Neural cell (in vitro differentiated cells): ENCODE measurements around the gene SNCA.

Experiments used
- CTCF ChIP-seq: fragments of 450-650 bp; IDR thresholded peaks from 2 replicates; pipeline ENCODE4 v1.5.1; 2014; ENCODE audit warnings: antibody characterized with exemption, mild to moderate bottlenecking, moderate library complexity; ENCODE audit not compliant: poor library complexity, severe bottlenecking
- EP300 ChIP-seq: fragments of 450-650 bp; conservative IDR thresholded peaks from 2 replicates; pipeline ENCODE4 v1.6.1; 2014; ENCODE audit warnings: antibody characterized with exemption, mild to moderate bottlenecking, moderate library complexity; ENCODE audit not compliant: poor library complexity, severe bottlenecking
- EZH2 ChIP-seq: fragments of 200-600, 300-800 bp; shearing (Covaris generic), sonication (generic); IDR thresholded peaks from 2 replicates; pipeline ENCODE4 v1.6.1; 2014; ENCODE audit warnings: antibody characterized with exemption, low read length, borderline replicate concordance, mild to moderate bottlenecking; ENCODE audit not compliant: insufficient read depth, poor library complexity, severe bottlenecking
- MXI1 ChIP-seq: fragments of 450-650 bp; conservative IDR thresholded peaks from 2 replicates; pipeline ENCODE4 v1.6.1; 2014; ENCODE audit warnings: antibody characterized with exemption, mild to moderate bottlenecking; ENCODE audit not compliant: poor library complexity, severe bottlenecking
- POLR2AphosphoS5 ChIP-seq: IDR thresholded peaks from 2 replicates; pipeline ENCODE4 v1.6.1; 2012
- SMC3 ChIP-seq: fragments of 450-650 bp; conservative IDR thresholded peaks from 2 replicates; pipeline ENCODE4 v1.6.1; 2014; ENCODE audit warnings: antibody characterized with exemption, mild to moderate bottlenecking, moderate library complexity; ENCODE audit not compliant: poor library complexity

- TF ChIP-seq POLR2AphosphoS5 = no peak
- TF ChIP-seq EP300 = no peak
- TF ChIP-seq CTCF = no peak
- TF ChIP-seq EZH2 = no peak
- TF ChIP-seq MXI1 = no peak
- TF ChIP-seq SMC3 = no peak
These were observed 85.5 kb downstream of the SNCA start for GRCh38 chr4:89751416-89751815.
